Measurements from ENCODE around the gene DIAPH3.

DNA sequence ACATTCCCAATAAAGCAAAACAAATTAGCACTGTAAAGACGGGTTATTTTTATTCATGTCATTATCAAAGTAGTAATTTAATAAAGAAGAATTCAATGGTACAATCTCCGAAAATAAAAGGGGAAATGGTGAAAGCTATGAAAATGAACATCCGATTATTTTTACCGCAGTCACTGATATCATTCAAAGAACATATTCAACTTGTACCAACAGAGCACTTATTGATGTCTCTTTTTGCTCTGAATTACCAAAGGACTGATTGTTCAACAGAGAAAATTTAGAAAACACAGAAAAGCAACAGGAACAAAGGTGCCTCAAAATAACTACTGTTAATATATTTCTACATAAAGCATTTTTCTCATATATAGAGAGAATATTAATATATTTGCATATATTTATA is 119.4 kb downstream of the DIAPH3 start:
- TF ChIP-seq, protein P1, sequence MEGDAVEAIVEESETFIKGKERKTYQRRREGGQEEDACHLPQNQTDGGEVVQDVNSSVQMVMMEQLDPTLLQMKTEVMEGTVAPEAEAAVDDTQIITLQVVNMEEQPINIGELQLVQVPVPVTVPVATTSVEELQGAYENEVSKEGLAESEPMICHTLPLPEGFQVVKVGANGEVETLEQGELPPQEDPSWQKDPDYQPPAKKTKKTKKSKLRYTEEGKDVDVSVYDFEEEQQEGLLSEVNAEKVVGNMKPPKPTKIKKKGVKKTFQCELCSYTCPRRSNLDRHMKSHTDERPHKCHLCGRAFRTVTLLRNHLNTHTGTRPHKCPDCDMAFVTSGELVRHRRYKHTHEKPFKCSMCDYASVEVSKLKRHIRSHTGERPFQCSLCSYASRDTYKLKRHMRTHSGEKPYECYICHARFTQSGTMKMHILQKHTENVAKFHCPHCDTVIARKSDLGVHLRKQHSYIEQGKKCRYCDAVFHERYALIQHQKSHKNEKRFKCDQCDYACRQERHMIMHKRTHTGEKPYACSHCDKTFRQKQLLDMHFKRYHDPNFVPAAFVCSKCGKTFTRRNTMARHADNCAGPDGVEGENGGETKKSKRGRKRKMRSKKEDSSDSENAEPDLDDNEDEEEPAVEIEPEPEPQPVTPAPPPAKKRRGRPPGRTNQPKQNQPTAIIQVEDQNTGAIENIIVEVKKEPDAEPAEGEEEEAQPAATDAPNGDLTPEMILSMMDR (IDR thresholded peaks at IDR 0.05): no peak
- no peak for TF ChIP-seq ZFX (IDR thresholded peaks at IDR 0.05; ENCODE audit: borderline replicate concordance)

Measured in 22Rv1 (cell line).